ENCODE results near the gene COL4A1.

Gene COL4A1

GRCh38 chr13:110341445-110342244 is 34.7 kb upstream of the COL4A1 start:
- DNase-seq: peak in 3 of 51 donors; percentile 11 to 21 (median 17)

GRCh38 chr13:110340812-110341444 is 34.0 kb upstream of the COL4A1 start:
- DNase-seq: peak in 1 of 51 donors; percentile 30

GRCh38 chr13:110339975-110340550 is 33.1 kb upstream of the COL4A1 start:
- no peak for DNase-seq

- no peak for DNase-seq
These were observed 32.3 kb upstream of the COL4A1 start for GRCh38 chr13:110339263-110339662.

GRCh38 chr13:110338441-110339101 is 31.6 kb upstream of the COL4A1 start:
- peak in 5 of 51 donors; percentile 13 to 43 (median 26) for DNase-seq

- peak in 1 of 51 donors; percentile 22 for DNase-seq
These were observed 30.3 kb upstream of the COL4A1 start for GRCh38 chr13:110337247-110337646.

- DNase-seq: no peak
These were observed 29.7 kb upstream of the COL4A1 start for GRCh38 chr13:110336681-110337080.

GRCh38 chr13:110336108-110336507 is 29.2 kb upstream of the COL4A1 start:
- DNase-seq: no peak

GRCh38 chr13:110334841-110335490 is 28.0 kb upstream of the COL4A1 start:
- DNase-seq: no peak

GRCh38 chr13:110334256-110334655 is 27.3 kb upstream of the COL4A1 start:
- DNase-seq: no peak

- DNase-seq: no peak
These were observed 26.9 kb upstream of the COL4A1 start for GRCh38 chr13:110333837-110334236.

GRCh38 chr13:110332750-110333149 is 25.8 kb upstream of the COL4A1 start:
- no peak for DNase-seq

- no peak for DNase-seq
These were observed 24.4 kb upstream of the COL4A1 start for GRCh38 chr13:110331362-110331761.

- no peak for DNase-seq
These were observed 23.6 kb upstream of the COL4A1 start for GRCh38 chr13:110330491-110331011.

- no peak for DNase-seq
These were observed 23.0 kb upstream of the COL4A1 start for GRCh38 chr13:110329798-110330461.

- DNase-seq: no peak
These were observed 22.3 kb upstream of the COL4A1 start for GRCh38 chr13:110329258-110329657.

- DNase-seq: no peak
These were observed 21.6 kb upstream of the COL4A1 start for GRCh38 chr13:110328573-110328972.

GRCh38 chr13:110327051-110327721 is 20.2 kb upstream of the COL4A1 start:
- DNase-seq: no peak

- no peak for DNase-seq
These were observed 19.4 kb upstream of the COL4A1 start for GRCh38 chr13:110326263-110326904.
